Ovary (tissue), 3 donors: ENCODE measurements around the gene AMOT.

Experiments
- CTCF ChIP-seq, 3 donors: fragments of 450-650 bp in 2 of 3; fragments of 200-600 bp in 1 of 3; IDR thresholded peaks; one replicate each; pipeline versions ENCODE4 v1.5.1 to v1.8.0; 2016 to 2022; ENCODE audit warnings: antibody characterized with exemption in 3 of 3, mild to moderate bottlenecking in 1 of 3
- POLR2A ChIP-seq: fragments of 450-650 bp; IDR thresholded peaks from one replicate; pipeline ENCODE4 v1.6.1; 2017; ENCODE audit warnings: antibody characterized with exemption, mild to moderate bottlenecking, moderate library complexity
- donor health status: DM: no; HTN: no; CAD: no.

- no peak for TF ChIP-seq CTCF (IDR thresholded peaks at IDR 0.05)
- no peak for TF ChIP-seq POLR2A
Observed at GRCh38 chrX:112735147-112735546, 105.5 kb downstream of the AMOT start.
